NK-92 (cell line): ENCODE measurements around the gene MAP7D1.
"Not testable (repeated sequence)": the region's sequence is repeated elsewhere in the genome, so short reads cannot be mapped to it uniquely, and the experiment has no call there.

Experiments
- DNase-seq: peaks from one replicate; lab custom pipeline; 2025; ENCODE audit not compliant: unreplicated experiment; lab: John Stamatoyannopoulos, UW

The MAP7D1 gene

GRCh38 chr1:36166938-36167905 lies 11.3 kb downstream of the MAP7D1 start:
- no peak for DNase-seq

- DNase-seq, result no peak
Measured at GRCh38 chr1:36168514-36168913, 12.6 kb downstream of the MAP7D1 start.

DNA sequence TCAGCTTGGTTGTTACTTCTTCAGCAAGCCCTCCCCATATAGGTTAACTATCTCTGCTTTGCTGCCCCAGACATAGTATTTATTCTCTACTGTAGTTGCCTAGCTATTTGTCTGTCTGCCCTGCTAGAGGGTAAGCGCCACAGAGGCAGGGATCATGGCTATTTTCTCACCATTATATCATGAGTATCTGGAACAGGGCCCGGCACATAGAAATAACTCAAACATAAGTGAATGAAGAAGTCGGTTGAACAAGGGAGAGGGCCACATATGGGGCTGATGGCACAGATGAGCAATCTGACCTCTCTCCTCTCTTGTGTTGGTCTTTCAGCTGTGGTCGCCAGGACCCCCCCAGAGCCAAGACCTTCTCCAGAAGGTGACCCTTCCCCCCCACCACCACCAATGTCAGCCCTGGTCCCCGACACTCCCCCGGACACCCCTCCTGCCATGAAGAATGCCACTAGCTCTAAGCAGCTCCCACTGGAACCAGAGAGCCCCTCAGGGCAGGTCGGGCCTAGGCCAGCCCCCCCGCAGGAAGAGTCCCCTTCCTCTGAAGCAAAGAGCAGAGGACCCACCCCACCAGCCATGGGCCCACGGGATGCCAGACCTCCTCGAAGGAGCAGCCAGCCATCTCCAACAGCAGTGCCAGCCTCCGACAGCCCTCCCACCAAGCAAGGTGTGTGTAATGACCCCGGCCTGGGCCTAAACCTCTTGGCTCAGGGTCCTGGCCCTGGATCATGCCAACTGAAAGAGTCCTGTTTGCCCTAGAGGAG lies 14.9 kb downstream of the MAP7D1 start:
- no peak for DNase-seq

- DNase-seq, result no peak
Measured at GRCh38 chr1:36172017-36172747, 16.2 kb downstream of the MAP7D1 start.

- no peak for DNase-seq
Measured at GRCh38 chr1:36172983-36173382, 17.0 kb downstream of the MAP7D1 start.

GRCh38 chr1:36174713-36175112 lies 18.8 kb downstream of the MAP7D1 start:
- no peak for DNase-seq

DNA sequence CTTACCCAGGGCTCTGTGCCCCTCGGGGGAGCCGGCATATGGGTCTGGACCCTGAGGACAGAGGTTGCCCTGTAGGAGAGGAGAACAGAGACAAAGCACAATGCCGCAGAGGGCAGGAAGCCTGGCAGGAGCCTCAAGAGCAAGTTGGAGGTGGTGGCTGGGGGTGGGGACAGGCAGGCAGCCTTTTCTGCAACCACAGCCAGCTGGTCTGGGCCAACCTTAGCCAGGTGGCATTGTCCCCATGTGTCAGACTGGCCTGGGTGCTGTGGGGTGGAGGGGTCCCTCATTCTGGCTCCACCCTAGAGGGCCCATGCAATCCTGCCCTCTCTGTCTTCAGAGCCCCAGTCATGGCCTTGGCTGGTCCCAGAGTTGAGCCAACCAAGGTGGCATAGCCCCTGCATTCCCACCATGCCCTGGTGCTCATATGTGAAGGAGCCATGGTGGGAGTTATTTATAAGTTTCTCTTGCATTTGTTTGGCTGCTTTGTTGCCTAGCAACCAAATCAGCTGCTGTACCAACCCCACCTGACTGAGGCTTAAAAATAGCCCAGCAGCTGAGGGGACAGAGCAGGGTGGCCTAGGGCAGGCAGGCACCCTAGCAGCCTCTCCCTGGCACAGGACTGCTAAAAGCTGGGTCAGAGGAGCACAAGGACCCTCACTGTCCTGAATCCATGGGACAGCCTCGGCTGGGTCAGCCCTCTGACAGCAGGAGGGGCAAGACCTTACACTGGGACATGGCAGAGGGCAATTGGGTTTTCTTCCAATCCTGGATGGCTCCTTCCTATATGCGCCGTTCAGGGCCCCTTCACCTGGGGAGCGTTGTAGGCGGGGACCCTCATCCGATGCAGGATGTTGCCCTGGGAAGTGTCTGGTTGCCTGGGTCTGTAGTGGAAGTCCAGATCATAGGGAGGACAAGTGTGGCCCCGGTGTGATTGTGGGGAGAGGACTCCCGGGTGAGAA lies 19.5 kb downstream of the MAP7D1 start:
- no peak for DNase-seq

DNA sequence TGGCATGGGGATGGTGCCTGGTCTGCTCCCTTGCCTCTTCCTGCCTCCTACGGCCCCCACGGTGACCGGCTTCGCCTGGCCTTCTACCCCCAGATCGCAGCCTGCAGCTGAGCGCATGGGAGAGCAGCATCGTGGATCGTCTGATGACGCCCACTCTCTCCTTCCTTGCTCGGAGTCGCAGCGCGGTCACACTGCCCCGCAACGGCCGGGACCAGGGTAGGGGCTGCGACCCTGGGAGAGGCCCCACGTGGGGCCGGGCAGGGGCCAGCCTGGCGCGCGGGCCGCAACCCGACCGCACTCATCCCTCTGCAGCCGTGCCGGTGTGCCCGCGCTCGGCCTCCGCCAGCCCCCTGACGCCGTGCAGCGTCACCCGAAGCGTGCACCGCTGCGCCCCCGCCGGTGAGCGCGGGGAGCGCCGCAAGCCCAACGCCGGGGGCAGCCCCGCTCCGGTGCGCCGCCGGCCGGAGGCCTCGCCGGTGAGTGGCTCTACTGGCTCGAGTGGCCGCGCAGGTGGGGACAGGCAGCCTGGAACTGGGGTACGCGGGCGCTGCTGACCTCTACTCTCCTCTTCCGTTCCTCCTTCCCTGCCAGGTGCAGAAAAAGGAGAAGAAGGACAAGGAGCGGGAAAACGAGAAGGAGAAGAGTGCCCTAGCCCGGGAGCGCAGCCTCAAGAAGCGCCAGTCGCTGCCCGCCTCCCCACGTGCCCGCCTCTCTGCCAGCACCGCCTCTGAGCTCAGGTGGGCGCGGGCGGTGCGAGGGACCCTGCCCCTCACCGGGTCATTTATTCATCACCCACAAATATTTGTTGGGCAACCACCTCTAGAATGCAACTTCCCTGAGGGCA lies 20.4 kb downstream of the MAP7D1 start:
- no peak for DNase-seq

DNA sequence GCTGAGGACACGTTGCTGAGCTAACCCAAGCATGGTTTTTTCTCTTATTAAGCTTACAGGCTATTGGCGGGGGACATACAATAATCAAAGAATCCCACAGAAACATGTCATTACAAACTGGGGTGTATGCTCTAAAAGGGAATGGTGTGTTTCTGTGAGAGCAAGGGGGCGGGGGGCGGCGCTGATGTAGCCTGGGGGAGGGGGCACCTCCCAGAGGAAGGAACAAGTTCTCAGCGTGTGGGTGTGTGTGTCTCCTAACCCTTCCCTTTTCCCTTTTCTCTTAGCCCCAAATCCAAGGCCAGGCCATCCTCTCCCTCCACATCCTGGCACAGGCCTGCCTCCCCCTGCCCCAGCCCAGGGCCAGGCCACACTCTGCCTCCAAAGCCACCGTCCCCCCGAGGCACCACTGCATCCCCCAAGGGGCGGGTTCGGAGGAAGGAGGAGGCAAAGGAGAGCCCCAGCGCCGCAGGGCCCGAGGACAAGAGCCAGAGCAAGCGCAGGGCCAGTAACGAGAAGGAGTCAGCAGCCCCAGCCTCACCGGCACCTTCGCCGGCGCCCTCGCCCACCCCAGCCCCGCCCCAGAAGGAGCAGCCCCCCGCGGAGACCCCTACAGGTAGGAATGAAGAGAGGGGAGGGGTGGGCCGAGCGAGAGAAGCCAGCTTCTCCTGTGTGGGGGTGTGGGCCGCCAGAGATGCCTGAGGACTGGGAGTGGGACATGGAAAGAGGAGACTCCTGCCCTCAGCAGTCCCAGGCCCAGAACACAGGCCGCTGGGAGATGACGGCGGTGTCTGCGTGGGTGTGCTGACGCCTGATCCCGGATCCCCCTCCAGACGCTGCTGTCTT lies 21.9 kb downstream of the MAP7D1 start:
- no peak for DNase-seq

DNA sequence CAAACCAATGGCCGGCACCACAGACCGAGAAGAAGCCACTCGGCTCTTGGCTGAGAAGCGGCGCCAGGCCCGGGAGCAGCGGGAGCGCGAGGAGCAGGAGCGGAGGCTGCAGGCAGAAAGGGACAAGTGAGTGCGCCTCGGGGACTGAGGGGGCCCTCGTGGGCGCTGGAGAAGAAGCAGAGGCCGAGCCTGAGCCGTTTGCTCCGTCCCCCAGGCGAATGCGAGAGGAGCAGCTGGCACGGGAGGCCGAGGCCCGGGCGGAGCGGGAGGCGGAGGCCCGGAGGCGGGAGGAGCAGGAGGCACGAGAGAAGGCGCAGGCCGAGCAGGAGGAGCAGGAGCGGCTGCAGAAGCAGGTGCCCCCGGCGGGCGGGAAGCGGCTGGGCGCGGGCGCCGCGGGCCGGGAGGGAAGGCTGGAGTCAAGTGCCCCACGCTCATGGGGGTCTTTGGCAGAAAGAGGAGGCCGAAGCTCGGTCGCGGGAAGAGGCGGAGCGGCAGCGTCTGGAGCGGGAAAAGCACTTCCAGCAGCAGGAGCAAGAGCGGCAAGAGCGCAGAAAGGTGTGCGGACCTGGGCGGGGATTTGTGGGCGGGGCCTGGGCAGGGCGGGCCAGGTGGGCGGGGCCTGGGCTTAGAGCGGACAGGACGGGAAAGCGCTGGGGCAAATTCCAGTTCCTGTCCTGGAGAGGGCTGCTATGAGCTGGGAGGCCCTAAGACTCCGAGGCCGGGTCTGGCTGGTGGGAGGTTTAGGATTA lies 22.7 kb downstream of the MAP7D1 start:
- no peak for DNase-seq

- no peak for DNase-seq
Measured at GRCh38 chr1:36179220-36179600, 23.2 kb downstream of the MAP7D1 start.

DNA sequence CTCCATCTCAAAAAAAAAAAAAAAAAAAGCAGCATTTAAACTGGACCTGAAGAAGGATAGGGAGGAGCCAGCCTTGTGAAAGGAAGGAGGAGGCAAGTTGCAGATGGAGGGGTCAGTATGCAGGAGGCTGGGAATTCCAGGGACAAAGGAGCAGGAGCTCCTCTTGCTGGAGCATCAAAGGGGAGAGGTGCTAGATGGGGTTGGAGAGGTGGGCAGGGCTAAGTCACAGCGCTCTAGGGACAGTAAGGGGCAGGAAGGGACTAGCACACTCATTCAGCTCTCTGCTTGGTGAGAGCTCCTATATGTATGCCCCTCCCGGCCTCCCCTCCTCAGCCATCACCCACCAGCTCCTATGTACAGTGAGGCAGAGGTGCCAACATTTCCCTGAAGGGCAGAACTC lies 26.8 kb downstream of the MAP7D1 start:
- DNase-seq, result no peak

DNA sequence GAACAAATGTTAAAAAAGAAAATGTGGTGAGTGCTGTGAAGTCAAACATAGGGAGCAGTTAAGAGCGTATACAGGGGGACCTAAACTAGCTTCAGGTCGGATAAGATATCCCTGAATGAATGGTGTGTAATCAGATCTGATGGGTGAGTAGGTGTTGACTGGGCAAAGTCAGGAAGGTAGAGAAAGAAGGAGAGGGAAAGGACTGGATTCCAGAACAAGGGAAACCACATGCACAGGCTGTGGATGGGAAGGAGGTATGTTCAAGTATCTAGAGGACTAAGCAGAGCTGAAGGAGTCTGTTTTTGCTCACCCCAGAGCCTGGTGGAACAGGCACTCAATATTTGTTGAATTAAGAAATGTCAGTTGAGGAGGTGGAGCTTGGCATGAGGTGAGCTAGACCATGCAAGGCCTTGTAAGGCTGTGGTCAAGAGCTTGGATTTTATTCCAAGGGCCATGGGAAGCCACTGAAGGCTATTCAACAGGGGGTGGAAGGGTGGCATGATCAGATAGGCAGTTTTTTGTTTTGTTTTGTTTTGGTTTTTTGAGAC lies 27.4 kb downstream of the MAP7D1 start:
- no peak for DNase-seq

- no peak for DNase-seq
Measured at GRCh38 chr1:36187800-36188593, 32.0 kb downstream of the MAP7D1 start.

DNA sequence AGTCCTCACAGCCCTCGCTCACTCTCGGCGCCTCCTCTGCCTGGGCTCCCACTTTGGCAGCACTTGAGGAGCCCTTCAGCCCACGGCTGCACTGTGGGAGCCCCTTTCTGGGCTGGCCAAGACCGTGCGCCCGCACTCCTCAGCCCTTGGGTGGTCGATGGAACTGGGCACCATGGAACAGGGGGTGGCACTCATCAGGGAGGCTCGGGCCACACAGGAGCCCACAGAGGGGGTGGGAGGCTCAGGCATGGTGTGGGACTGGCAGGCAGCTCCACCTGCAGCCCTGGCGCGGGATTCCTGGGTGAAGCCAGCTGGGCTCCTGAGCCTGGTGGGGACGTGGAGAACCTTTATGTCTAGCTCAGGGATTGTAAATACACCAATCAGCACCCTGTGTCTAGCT lies 40.8 kb downstream of the MAP7D1 start:
- DNase-seq, result not testable (repeated sequence)

GRCh38 chr1:36198641-36199040 lies 42.7 kb downstream of the MAP7D1 start:
- no peak for DNase-seq
